WI38 (cell line): Measurements from ENCODE around the gene CEP131.

Source experiments
- H3K4me3 ChIP-seq: 2 replicates; pipeline ENCODE4 v1.5.1; 2011; ENCODE audit warnings: low read depth, mild to moderate bottlenecking, control low read depth, low read length
- TF ChIP-seq, protein P1 (sequence below): IDR thresholded peaks from 2 replicates; pipeline ENCODE4 v1.5.1; 2012; ENCODE audit warnings: low read depth, mild to moderate bottlenecking, control low read depth, low read length

Gene CEP131

DNA sequence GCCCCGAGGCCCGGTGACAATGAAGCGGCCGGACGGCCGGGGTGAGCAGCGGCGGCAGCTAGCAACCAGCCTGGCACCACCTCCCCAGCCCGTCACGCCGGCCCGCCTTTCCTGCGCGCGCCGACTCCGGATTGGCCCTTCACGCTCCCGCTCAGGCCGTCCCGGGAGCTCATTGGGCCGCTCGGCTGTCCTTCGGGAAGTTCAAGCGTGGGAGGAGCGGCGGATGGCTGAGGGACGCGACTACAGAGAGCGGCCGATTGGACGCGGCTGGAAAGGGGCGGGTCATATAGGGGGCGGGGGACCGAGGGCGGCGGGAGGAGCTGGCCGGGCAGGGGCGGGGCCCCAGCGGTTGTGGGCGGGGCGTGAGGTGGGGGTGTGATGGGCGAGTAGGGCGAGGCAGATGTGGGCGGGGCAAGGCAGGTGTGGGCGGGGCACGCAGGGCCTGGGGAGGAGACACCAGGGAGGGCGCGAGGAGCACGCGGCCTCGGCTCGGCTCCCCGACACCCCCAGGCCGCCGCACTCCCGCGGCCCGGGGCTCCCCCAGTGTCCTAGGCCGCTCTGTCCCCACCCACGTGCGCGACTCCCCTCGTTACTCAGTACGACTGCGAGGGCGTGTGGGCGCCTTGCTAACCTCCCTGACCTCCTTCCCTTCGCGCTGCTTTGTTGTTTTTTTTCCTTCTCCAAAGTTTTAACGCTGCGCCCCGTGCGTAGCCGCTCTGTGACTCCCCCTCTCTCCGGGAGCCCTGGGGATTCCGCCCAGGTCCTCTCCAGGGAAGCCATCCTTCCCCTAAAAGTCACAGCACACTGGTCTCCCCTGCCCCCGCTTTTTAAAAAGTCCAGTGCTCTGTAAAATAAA is at the start of gene CEP131:
Gene CEP131, minus strand, starts transcription at position 60 of the 856 bp plus-strand sequence. CDS start 2,909 bp downstream, outside the sequence.
- TF ChIP-seq, protein P1, sequence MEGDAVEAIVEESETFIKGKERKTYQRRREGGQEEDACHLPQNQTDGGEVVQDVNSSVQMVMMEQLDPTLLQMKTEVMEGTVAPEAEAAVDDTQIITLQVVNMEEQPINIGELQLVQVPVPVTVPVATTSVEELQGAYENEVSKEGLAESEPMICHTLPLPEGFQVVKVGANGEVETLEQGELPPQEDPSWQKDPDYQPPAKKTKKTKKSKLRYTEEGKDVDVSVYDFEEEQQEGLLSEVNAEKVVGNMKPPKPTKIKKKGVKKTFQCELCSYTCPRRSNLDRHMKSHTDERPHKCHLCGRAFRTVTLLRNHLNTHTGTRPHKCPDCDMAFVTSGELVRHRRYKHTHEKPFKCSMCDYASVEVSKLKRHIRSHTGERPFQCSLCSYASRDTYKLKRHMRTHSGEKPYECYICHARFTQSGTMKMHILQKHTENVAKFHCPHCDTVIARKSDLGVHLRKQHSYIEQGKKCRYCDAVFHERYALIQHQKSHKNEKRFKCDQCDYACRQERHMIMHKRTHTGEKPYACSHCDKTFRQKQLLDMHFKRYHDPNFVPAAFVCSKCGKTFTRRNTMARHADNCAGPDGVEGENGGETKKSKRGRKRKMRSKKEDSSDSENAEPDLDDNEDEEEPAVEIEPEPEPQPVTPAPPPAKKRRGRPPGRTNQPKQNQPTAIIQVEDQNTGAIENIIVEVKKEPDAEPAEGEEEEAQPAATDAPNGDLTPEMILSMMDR, result no peak
- peak within 1 kb of the TSS; percentile 81 for H3K4me3 ChIP-seq

DNA sequence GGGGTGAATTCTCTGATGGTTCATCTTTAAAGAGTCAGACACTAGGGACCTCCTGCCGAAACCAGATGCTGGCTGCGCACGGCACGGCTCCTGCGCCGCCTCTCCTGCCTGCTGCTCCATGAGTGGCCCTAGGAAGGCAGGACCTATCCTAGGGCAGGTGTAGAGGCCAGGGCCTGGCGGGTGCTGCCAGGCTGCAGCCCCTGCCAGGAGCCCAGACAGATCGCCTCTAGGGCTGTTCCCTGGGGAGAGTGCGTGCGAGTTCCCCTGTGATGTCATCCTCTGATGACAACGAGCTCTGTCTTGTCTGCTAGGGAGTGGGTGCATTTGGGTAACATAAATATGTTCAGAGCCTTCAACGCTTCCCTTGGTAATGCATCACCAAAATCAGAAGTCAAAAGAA is 48.5 kb upstream of the CEP131 start:
- TF ChIP-seq, protein P1, result no peak
- no peak overlapping the region for H3K4me3 ChIP-seq

DNA sequence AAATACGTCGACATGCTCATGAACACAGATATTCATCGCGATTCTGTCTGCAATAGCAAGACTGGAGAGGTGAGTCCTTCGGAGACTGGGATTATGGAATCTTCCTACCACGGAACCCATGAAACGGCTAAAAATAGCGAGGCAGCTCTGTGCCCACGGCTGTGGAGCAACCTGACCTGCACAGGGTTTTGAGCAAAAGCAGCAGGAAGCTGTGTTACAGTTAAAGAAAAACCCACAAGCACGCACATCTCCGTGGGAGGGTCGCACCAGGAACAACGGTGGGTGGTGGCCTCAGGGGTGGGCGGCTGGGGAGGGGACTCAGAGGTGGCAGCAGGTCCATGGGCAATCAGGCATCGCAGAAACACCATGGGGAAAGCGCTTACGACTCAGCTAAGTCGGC is 47.5 kb upstream of the CEP131 start:
- TF ChIP-seq, protein P1, result no peak
- no peak overlapping the region for H3K4me3 ChIP-seq

DNA sequence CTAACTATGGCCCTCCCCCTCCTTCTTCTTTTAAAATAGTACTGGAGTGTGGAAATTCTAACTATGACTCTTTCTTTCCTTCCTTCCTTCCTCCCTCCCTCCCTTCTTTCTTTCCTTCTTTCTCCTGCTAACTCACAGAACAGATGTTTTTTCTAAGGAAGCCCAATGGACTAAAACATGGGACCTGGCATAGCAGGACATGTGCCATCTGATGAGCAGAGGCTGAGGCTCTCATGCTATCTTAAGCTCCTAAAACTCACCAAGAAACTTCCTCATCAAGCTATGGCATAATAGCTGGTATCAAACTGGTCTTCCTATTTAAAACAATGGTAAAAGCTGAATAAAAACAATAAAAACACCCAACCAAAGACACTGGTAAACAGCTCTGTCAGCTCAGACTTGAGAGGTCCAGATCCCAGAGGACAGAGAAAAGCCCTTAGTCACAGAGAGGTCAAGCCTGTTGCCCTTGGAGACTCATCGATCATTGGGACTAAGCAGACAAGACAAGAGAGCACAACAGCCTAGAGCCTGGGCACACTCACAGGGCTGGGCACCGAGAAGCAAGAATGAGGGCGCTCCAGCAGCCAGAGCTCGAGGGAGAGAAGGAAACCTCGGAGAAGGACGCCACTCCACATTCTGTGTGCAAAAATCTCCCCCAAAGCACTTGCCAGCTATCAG is 44.8 kb upstream of the CEP131 start:
- no peak overlapping the region for H3K4me3 ChIP-seq
- TF ChIP-seq, protein P1, result no peak

DNA sequence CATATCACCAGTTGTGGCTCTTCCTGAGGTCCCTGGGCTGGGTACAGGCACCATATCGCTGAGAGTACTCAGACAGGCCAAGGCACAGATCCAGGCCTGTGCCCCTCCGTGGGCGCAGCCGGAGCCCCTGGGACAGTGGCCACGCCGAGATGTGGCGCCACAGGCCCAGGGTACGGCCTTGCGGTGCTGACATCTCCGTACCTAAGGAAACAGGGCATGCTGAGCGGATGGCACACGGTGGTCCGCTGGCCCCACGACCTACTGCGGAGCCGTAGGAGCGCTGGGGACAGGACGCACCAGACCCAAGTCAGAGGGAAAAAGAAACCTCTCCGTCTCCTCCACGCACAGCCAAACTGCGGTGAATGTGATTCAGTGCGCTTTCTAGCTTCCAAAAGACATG is 42.8 kb upstream of the CEP131 start:
- TF ChIP-seq, protein P1, result no peak
- no peak overlapping the region for H3K4me3 ChIP-seq

DNA sequence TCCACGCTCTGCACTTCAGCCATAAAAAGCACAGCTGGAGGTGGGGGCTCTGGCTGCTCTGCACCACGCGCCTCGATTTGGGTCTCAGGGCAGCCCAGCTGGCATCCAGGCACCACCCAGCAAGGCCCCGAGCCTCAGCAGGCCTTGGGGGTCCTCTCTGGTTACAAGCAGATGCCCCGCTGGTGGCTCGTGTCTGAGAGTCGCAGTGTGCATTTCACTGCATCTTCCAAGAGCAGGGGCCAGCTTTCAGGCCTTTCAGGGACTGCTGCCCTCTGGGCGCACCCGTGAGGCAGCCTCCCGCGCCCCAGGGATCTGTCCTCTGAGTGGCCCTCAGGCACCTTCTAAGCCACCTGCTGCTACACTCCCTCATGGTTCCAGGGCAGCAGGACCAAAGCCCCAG is 41.9 kb upstream of the CEP131 start:
- TF ChIP-seq, protein P1, result no peak

DNA sequence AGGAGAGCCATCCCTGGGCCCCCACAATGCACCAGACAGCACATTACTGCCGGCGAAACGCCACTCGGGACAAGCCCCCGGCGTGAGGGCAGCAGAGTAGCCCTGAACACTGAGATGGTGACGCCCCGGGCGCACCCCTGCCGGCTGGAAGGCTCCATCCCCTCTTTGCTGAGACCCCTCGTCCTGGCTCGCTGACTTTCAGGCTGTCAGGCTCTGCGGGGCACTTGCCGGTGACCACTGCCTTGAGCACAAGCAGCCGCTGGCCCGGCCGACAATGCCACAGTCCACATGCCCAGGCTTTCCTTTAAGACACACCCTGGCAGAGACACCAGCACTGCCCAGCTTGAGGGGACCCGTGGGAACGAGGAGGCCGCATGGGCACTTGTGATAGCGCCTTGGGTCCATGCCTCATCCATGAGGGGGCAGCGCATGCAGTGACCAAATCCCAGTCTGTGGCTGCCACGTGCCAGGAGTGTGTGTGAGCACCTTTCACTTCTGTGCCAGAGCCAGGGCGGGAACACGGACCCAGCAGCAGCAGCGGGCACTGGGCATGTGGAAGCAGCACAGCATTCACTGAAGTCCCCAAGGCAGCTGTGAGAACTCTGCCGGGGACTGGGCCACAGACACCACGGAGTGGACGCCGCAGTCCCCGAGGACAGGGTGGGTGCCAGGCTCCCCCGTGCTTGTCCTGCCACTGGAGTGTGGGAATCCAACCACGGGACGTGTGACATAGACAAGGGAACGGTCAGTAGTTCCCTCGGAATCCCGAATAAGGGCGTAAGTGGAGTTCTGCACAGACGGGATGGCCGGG is 40.8 kb upstream of the CEP131 start:
- TF ChIP-seq, protein P1, result no peak
- no peak overlapping the region for H3K4me3 ChIP-seq

More for the DNA sequence above, 41.9 kb upstream of the CEP131 start:
- H3K4me3 ChIP-seq, result no peak overlapping the region
